ENCODE results near the gene TRERF1. TPM values are rescaled to one million over a fixed set of nuclear protein-coding genes. Genes with fewer than 3 reads are reported as not detected.

The TRERF1 gene
- total RNA-seq, 4 donors from 2014 or later: 6.9 to 12.1 (median 8.8) TPM

DNA sequence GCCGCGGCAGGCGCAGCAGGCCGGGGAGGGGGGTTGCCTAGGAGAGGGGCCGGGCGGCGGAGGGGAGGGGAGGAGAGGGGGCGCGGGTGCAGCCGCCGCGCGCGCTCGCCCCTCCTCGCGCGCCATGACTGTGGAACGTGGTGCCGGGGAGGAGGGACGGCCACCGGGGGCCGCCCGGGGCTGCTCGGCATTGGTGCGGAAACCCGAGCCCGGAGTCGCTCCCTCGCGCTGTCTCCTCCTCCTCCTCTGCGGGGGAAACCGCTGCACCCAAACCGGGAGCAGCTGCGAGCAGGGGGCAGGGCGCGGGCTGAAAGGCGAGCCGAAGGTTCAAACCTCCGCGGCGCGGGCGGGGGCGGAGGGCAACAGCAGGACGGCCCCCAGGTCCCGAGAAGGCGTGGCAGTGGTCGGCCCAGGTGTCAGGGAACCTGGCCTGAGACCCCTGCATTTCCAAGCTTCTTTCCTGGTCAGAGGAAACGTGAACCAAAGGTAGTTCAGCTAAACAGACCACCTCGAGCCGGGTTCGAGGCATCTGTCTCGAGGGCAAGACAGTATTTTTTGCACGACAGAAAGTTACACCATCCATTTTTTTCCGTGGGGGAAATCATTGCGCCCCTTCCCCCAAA is 1.4 kb upstream of the TRERF1 start:
- intact Hi-C loops (cut with DNase I; ENCODE audit: low total_unique reads): no loop called here
- 0 to 1% methylated on average over 21 to 31 of the region's 57 CpGs for WGBS, 2 donors
- DNase-seq (ENCODE audit: low spot score in 2 of 2): peak; percentile 78 to 97
- peak overlapping the region; percentile 76 for H3K4me3 ChIP-seq (ENCODE audit: low read depth, poor library complexity, severe bottlenecking)
- TF ChIP-seq, protein P1, sequence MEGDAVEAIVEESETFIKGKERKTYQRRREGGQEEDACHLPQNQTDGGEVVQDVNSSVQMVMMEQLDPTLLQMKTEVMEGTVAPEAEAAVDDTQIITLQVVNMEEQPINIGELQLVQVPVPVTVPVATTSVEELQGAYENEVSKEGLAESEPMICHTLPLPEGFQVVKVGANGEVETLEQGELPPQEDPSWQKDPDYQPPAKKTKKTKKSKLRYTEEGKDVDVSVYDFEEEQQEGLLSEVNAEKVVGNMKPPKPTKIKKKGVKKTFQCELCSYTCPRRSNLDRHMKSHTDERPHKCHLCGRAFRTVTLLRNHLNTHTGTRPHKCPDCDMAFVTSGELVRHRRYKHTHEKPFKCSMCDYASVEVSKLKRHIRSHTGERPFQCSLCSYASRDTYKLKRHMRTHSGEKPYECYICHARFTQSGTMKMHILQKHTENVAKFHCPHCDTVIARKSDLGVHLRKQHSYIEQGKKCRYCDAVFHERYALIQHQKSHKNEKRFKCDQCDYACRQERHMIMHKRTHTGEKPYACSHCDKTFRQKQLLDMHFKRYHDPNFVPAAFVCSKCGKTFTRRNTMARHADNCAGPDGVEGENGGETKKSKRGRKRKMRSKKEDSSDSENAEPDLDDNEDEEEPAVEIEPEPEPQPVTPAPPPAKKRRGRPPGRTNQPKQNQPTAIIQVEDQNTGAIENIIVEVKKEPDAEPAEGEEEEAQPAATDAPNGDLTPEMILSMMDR (IDR thresholded peaks at IDR 0.05): no peak

- peak overlapping the region; percentile 76 for H3K4me3 ChIP-seq (ENCODE audit: low read depth, poor library complexity, severe bottlenecking)
- intact Hi-C loops (cut with DNase I; ENCODE audit: low total_unique reads): no loop called here
- DNase-seq (ENCODE audit: low spot score in 2 of 2): peak; percentile 60 to 95
Measured at GRCh38 chr6:42452171-42453030, 675 bp upstream of the TRERF1 start.

GRCh38 chr6:42450477-42451332 is 1.0 kb downstream of the TRERF1 start:
- WGBS, 2 donors: 5 to 6% methylated on average over 22 of the region's 22 CpGs
- DNase-seq (ENCODE audit: low spot score in 2 of 2): peak in 1 of 2 donors; percentile 82
- intact Hi-C loops (cut with DNase I; ENCODE audit: low total_unique reads): no loop called here
- H3K4me3 ChIP-seq (ENCODE audit: low read depth, poor library complexity, severe bottlenecking): peak overlapping the region; percentile 31
- TF ChIP-seq, protein P1 (IDR thresholded peaks at IDR 0.05): no peak
- no peak for TF ChIP-seq POLR2A (IDR thresholded peaks at IDR 0.05)

More at GRCh38 chr6:42452171-42453030, 675 bp upstream of the TRERF1 start:
- TF ChIP-seq POLR2A (IDR thresholded peaks at IDR 0.05): no peak
- TF ChIP-seq, protein P1 (IDR thresholded peaks at IDR 0.05): no peak
- 0% methylated on average over 68 to 74 of the region's 78 CpGs for WGBS, 2 donors

DNA sequence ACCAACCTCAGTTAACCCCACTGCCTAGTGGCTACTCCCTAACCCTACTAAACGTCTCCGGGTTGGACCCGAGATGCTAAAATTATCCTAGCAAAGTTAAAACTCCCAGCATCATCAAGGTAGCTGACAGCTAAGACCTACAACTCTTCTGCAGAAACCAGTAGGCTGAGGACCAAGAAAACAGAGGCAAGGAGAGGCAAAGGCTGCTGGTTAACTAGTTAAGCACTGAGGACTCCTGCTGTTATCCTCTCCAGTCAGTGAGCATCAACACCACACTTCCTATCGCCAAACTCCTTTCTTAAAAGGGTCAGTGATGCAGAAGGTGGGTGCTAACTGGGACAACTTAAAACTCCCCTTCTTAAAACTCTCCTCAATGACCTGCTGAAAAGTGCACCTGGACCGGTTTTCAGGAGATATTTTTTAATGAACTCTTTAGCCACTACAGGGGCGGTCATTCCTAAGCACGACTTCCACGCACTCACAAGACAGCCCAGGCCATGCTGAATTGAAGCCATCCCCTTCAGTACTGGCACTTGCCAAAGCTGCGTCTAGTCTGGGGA is 1.7 kb downstream of the TRERF1 start:
- DNase-seq (ENCODE audit: low spot score in 2 of 2): peak in 1 of 2 donors; percentile 10
- intact Hi-C loops (cut with DNase I; ENCODE audit: low total_unique reads): no loop called here
- 12 to 19% methylated on average over 9 of the region's 9 CpGs for WGBS, 2 donors
- H3K4me3 ChIP-seq (ENCODE audit: low read depth, poor library complexity, severe bottlenecking): no peak overlapping the region
- TF ChIP-seq, protein P1 (IDR thresholded peaks at IDR 0.05): no peak
- no peak for TF ChIP-seq POLR2A (IDR thresholded peaks at IDR 0.05)

GRCh38 chr6:42448927-42449659 is 2.6 kb downstream of the TRERF1 start:
- intact Hi-C loops (cut with DNase I; ENCODE audit: low total_unique reads): no loop called here
- DNase-seq (ENCODE audit: low spot score in 2 of 2): peak in 1 of 2 donors; percentile 52
- H3K4me3 ChIP-seq (ENCODE audit: low read depth, poor library complexity, severe bottlenecking): no peak overlapping the region
- 20 to 21% methylated on average over 7 of the region's 7 CpGs for WGBS, 2 donors
- TF ChIP-seq, protein P1 (IDR thresholded peaks at IDR 0.05): no peak
- no peak for TF ChIP-seq POLR2A (IDR thresholded peaks at IDR 0.05)

Measured in lower leg skin (tissue), 4 donors.